H4 (cell line): ENCODE results near the gene TSFM. TPM values are rescaled to one million over a fixed set of nuclear protein-coding genes. Genes with fewer than 3 reads are reported as not detected.

Experiments
- DNase-seq: peaks from one replicate; pipeline ENCODE4 v3.0.0-alpha.2; 2015; ENCODE audit warnings: low spot score
- total RNA-seq: library from RNA; depleted of rRNA; stranded (reverse); fragments of >200 nt; shearing (Covaris generic); gene quantifications from 2 replicates; pipeline ENCODE4 v1.2.3, GENCODE V29; 2014

TSFM gene
- total RNA-seq, 1 experiment from 2014 or later, result 41.3 TPM

GRCh38 chr12:57746025-57746424, 36.6 kb upstream of the TSFM start:
- DNase-seq, result no peak

- DNase-seq, result no peak
Observed at GRCh38 chr12:57749061-57749460, 33.5 kb upstream of the TSFM start.

- DNase-seq, result no peak
Observed at GRCh38 chr12:57750561-57751431, 31.8 kb upstream of the TSFM start.

- DNase-seq, result no peak
Observed at GRCh38 chr12:57751432-57751787, 31.2 kb upstream of the TSFM start.

- peak; percentile 99 for DNase-seq
Observed at GRCh38 chr12:57751788-57752667, 30.6 kb upstream of the TSFM start, which contains the start of gene CDK4. Gene CDK4 (minus strand): TSS chr12:57752310. CDS start chr12:57751717, 593 bp downstream.

- DNase-seq, result no peak
Observed at GRCh38 chr12:57752668-57753000, 30.0 kb upstream of the TSFM start.

GRCh38 chr12:57753756-57754337, 28.7 kb upstream of the TSFM start:
- no peak for DNase-seq

GRCh38 chr12:57754411-57755193, 28.0 kb upstream of the TSFM start, which contains the start of gene MARCHF9:
Gene MARCHF9 (plus strand): TSS chr12:57755103. CDS start chr12:57755529, 426 bp downstream.
- DNase-seq, result peak; percentile 37

GRCh38 chr12:57755194-57755453, 27.5 kb upstream of the TSFM start:
- DNase-seq, result no peak

GRCh38 chr12:57755454-57756372, 26.9 kb upstream of the TSFM start:
- DNase-seq, result no peak

- DNase-seq, result no peak
Observed at GRCh38 chr12:57756406-57757341, 25.9 kb upstream of the TSFM start.

GRCh38 chr12:57757771-57758170, 24.8 kb upstream of the TSFM start:
- no peak for DNase-seq

- no peak for DNase-seq
Observed at GRCh38 chr12:57758552-57759359, 23.8 kb upstream of the TSFM start.

GRCh38 chr12:57759360-57759980, 23.1 kb upstream of the TSFM start:
- DNase-seq, result peak; percentile 39

- DNase-seq, result no peak
Observed at GRCh38 chr12:57760347-57760982, 22.1 kb upstream of the TSFM start.

- no peak for DNase-seq
Observed at GRCh38 chr12:57761391-57761998, 21.1 kb upstream of the TSFM start.

GRCh38 chr12:57762463-57762862, 20.1 kb upstream of the TSFM start:
- no peak for DNase-seq
